ENCODE measurements around the gene KCNC4. TPM values are rescaled to one million over a fixed set of nuclear protein-coding genes. Genes with fewer than 3 reads are reported as not detected.

The KCNC4 gene
- total RNA-seq, 1 donor from 2014 or later, result 9.9 TPM

DNA sequence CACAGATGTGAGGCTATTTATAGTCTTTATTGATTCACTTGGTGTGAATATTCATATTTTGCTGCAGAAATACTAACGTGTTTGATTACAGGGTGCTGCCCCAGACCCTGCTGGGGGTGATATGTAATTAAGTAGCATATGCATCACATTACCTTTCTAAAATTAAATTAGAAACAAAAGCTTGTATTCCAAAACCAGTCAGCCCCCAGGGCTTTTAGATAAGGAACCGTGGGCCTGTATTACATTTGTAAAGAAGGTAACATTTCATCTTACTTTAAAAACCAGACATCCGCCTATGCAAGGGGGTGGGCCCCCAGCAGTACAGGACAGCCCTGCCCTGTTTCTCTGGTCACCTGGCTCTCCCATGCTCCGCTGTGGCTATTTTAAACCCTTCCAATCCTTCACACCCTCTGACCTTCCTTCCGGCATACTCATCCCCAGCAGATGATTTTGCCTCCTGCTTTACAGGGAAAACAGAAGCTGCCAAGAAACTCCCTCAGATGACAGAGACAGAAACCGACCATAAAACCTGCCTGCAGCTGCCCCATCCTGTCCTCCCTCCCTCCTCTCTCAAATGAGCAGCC is 22.0 kb upstream of the KCNC4 start:
- intact Hi-C loops (cut with micrococcal nuclease), result no loop called here

DNA sequence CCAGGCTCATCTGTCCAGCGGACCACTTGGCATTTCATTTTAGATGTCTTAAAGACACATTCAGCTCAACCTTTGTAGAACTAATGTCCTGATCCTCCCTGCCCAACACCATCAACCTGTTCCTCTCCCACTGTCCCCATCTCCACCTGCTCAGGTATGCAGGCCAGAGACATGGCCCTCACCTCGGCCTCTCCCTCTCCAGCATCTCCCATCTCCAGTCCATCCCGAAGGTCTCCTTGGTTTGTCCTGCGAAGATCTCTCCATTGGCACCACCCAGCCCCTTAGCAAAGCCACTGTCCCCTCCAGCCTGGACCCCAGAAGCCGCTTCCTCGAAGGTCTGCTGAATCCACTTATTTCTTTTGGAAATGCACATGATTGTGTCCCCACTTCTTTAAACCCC is 20.9 kb upstream of the KCNC4 start:
- intact Hi-C loops (cut with micrococcal nuclease), result no loop called here

GRCh38 chr1:110190282-110190929 is 19.7 kb upstream of the KCNC4 start:
- intact Hi-C loops (cut with micrococcal nuclease), result no loop called here

DNA sequence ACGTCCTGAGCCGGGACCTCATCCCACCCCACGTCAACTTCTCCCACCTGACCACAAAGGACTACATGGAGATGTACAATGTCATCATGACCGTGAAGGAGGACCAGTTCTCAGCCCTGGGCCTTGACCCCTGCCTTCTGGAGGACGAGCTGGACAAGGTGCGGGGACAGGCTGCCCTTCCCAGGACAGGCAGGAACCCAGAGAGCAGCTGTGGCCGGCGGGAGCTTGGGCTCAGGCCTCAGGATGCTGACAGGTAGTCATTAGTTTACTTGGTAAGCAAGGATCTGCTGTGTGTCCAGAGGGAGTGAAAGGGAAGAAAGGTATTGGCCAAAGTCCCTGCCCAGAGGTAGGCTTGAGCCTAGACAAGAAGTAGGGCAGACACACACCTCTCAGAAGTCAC is 17.6 kb upstream of the KCNC4 start:
- intact Hi-C loops (cut with micrococcal nuclease), result no loop called here

GRCh38 chr1:110195196-110195595 is 14.9 kb upstream of the KCNC4 start:
- intact Hi-C loops (cut with micrococcal nuclease), result no loop called here

- intact Hi-C loops (cut with micrococcal nuclease), result loop anchor here (1.0 kb wide), 2 partner anchors 263 to 299 kb away; no protein-coding TSS in a partner anchor
Observed at GRCh38 chr1:110196917-110197765, 13.0 kb upstream of the KCNC4 start.

DNA sequence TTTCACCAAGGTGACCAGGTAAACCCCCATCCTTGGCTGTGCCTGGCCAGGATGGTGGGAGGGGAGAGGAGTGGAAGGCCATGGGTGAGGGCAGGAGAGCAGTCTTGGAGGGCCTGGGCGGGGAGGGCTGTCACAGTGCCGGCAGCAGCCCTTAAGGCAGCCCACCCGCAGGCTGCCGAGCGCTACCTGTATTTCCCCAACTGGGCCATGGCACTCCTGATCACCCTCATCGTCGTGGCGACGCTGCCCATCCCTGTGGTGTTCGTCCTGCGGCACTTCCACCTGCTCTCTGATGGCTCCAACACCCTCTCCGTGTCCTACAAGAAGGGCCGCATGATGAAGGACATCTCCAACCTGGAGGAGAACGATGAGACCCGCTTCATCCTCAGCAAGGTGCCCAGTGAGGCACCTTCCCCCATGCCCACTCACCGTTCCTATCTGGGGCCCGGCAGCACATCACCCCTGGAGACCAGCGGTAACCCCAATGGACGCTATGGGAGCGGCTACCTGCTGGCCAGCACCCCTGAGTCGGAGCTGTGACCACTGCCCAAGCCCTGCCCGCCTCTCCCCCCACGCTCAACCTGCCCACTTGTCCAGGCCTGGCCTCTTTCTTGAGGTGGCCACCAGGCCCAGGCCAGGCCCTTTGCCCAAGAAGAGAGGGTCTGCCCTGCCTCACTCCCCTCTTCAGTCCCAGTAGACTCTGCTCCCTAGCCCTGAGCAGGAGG is 12.0 kb upstream of the KCNC4 start:
- intact Hi-C loops (cut with micrococcal nuclease), result loop anchor here (1.0 kb wide), 2 partner anchors 262 to 298 kb away; no protein-coding TSS in a partner anchor

GRCh38 chr1:110198746-110199145 is 11.4 kb upstream of the KCNC4 start:
- intact Hi-C loops (cut with micrococcal nuclease), result no loop called here

GRCh38 chr1:110200190-110200589 is 9.9 kb upstream of the KCNC4 start:
- intact Hi-C loops (cut with micrococcal nuclease), result loop anchor here (10.0 kb wide), 1 partner anchor 585 kb away; no protein-coding TSS in a partner anchor

DNA sequence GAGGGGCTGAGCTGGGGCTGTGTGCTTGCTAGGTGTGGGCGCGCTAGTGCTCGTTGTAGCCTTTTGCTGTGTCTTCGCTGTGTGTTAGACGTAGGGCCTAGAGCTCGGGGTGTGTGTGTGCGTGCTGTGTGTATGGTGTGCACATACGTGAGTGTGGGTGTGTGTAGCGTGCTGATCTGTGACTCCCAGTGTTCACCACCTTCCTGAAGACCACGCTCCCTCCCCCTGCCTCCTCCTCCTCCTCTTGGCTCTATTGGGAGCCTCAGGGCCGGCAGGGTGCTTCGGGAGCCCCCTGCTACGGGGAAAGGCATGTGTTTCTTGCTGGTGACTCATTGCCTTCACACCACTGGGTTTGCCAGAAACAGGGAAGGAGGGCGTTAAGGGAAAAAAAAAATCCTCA is 9.4 kb upstream of the KCNC4 start:
- intact Hi-C loops (cut with micrococcal nuclease), result loop anchor here (10.0 kb wide), 1 partner anchor 584 kb away; no protein-coding TSS in a partner anchor

DNA sequence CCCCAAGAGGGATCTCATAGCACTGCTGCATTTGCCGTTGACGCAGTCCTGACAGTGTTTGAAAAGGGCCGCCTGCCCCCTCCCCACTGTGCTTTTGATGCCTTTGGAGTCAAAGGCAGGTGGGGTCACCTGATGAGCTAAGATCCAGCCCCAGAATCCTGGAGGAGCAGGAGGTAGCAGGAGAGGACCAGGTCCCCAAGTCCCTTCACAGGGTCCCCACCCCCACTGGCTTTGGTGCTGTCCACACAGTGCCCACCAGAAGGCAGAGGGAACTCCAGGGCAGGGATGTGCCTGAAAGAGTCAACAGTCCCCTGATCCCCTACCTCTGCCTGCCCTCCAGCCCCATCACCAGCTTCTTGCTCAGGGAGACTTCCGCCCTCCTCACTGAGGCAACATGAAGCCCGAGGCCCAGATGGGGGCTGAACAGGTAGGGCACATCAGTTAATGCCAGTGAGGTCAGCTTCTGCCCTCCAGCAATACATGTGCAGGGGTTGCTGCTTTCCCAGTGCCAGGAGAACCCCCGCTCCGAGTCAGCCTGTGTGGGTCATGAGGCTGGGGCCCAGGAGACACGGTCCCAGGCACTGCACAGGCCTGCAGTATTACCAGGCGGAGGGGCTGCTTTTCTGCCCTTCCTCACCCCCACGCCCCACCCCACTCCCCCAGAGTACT is 8.8 kb upstream of the KCNC4 start:
- intact Hi-C loops (cut with micrococcal nuclease), result loop anchor here (10.0 kb wide), 1 partner anchor 584 kb away; no protein-coding TSS in a partner anchor

DNA sequence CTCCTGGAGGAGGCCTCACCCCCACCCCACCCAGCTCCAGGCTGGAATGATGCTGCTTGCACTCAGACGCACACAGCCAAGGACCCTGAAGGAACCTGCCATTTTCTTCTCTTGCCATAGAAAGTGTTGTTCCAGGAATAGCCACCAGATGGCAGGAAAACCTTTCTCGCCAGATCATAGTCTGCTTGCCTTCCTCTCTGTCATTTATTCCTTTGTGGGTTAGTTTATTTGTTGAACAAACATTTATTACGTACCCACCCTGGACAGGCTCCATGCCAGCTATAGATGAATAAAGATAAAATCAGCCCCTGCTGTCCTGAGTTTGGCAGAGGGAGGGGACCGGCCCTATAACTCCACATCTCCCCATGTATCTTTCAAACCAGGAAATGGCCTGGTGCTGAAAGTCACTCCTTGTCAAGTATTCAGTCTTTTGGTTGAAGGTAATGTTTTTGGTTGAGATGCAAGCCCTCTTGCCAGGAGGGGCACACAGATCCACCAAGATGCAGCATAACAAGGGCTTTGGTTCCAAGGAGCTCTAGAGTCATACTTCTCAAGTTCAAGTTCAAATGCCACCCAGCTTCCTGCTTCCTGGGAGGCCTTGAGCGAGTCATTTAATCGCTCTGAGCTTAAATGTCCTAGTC is 7.0 kb upstream of the KCNC4 start:
- intact Hi-C loops (cut with micrococcal nuclease), result loop anchor here (1.0 to 10.0 kb wide), 4 partner anchors 109 to 582 kb away; partner anchors contain the start of gene RBM15

GRCh38 chr1:110205156-110205555 is 5.0 kb upstream of the KCNC4 start:
- intact Hi-C loops (cut with micrococcal nuclease), result loop anchor here (5.0 to 10.0 kb wide), 2 partner anchors 57 to 580 kb away; no protein-coding TSS in a partner anchor

GRCh38 chr1:110205591-110206155 is 4.4 kb upstream of the KCNC4 start:
- intact Hi-C loops (cut with micrococcal nuclease), result loop anchor here (5.0 to 10.0 kb wide), 2 partner anchors 57 to 579 kb away; no protein-coding TSS in a partner anchor

- intact Hi-C loops (cut with micrococcal nuclease), result loop anchor here (5.0 to 10.0 kb wide), 2 partner anchors 56 to 578 kb away; no protein-coding TSS in a partner anchor
Observed at GRCh38 chr1:110206261-110206920, 3.7 kb upstream of the KCNC4 start.

DNA sequence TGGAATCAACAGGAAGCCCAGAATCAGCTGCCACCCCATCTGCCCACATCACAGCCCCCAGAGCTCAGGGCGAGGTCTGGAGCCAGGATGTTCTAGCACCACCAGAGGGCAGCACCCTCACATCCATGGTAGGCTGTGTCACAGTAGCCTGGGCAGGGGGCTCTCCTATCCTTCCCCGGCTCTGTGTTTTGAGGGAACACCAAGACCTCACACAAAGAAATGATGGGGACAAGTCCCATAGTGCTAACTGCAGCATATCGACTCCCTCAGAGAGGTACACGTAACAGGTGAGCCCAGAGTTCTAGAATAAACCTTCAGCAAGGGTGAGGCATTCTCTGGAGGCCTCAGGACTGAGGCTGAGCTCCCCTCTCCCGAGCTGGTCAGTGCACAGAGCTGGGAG is 2.3 kb upstream of the KCNC4 start:
- intact Hi-C loops (cut with micrococcal nuclease), result loop anchor here (1.0 to 10.0 kb wide), 4 partner anchors 54 to 577 kb away; no protein-coding TSS in a partner anchor

DNA sequence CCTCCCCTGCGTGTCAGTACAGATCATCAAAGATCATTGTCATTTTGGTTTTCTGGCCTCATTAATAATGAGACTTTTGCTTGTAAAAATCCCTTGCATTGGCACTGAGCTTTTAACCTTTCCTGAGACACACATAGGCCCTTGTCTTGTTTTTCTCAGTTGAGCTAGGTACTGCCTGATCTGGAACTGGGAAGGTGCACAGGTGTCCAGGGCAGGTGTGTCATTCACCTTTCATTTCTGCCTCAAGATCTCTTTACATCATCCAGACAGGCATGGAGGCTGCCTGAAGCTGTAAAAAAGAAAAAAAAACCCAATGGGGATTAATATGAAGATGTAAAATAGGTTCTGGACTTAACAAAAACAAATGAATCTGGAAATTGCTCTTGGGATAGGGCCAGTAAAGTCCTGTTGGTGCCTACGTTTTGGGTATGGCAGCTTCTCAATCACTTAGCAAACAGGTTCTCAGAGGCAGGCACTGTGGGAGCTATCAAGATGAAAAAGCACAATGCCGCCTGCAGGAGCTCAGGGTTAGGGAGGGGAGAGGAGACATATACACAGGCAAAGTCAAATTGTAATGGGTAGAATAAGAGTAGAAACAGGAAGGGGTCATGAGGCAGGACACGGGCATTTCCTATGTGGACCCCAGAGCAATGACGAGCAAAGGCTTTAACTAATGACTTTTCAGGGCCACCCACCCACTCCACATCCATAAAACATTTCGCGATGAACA is 1.0 kb upstream of the KCNC4 start:
- intact Hi-C loops (cut with micrococcal nuclease), result loop anchor here (5.0 to 10.0 kb wide), 2 partner anchors 53 to 576 kb away; no protein-coding TSS in a partner anchor

All from T-helper 2 cell treated with Interferon-gamma antibody and Interleukin-4, amounts not matched to agents 100 ng/mL and 5 ng/mL, for 36 hours (primary cell).